ENCODE results near the gene REEP1. TPM values are rescaled to one million over a fixed set of nuclear protein-coding genes. Genes with fewer than 3 reads are reported as not detected.

Gene REEP1
- total and polyA plus RNA-seq, 2 of the 4 experiments (the other 2 are of a cell fraction) = under 0.01 to 0.03 TPM

- Histone ChIP-seq H3K4ac (ENCODE audit: low read depth, low read length) (no peak overlapping the region), H2AK5ac (ENCODE audit: low read depth, low read length) (no peak overlapping the region), H3K4me2 (ENCODE audit: low read depth, low read length) (no peak overlapping the region), H3K4me1 (ENCODE audit: control insufficient read depth, insufficient read depth, low read length) (no peaks in the 10 kb centered on the region), H3K27me3 (ENCODE audit: control insufficient read depth, insufficient read depth, low read length) (peaks cover 31% of the 10 kb centered on the region), H3K56ac (ENCODE audit: extremely low read depth, insufficient read depth, low read length) (no peak overlapping the region), H2BK120ac (ENCODE audit: low read depth, low read length) (no peak overlapping the region), H2BK15ac (ENCODE audit: low read depth, low read length) (no peak overlapping the region), H4K5ac (ENCODE audit: low read depth, low read length) (no peak overlapping the region), H3K79me1 (ENCODE audit: low read depth in 1 of 2, low read length in 2 of 2) (no peaks in the 10 kb centered on the region), H3K23ac (ENCODE audit: low read depth, low read length) (no peak overlapping the region), H2BK5ac (ENCODE audit: low read depth, low read length, poor library complexity, severe bottlenecking) (no peak overlapping the region), H4K91ac (ENCODE audit: insufficient read depth, low read depth, low read length) (no peak overlapping the region), H3K9me1 (ENCODE audit: insufficient read depth, low read length) (no peaks in the 10 kb centered on the region; the same call in 1 of the 2 replicates), H4K20me1 (ENCODE audit: insufficient read depth, low read length) (no peaks in the 10 kb centered on the region), H2BK20ac (ENCODE audit: low read depth, low read length) (no peak overlapping the region), H3K4me3 (ENCODE audit: insufficient read depth, low read depth, low read length) (no peak overlapping the region), H3K9me3 (ENCODE audit: control insufficient read depth, insufficient read depth, low read length) (no peaks in the 10 kb centered on the region), H3K14ac (replicated peaks; ENCODE audit: low read depth, low read length) (no peak overlapping the region), H3K36me3 (ENCODE audit: control insufficient read depth, insufficient read depth, low read length) (no peaks in the 10 kb centered on the region), H2AFZ (replicated peaks; ENCODE audit: low read length, poor library complexity) (no peak overlapping the region), H2AK9ac (replicated peaks; ENCODE audit: low read depth, low read length, poor library complexity) (no peak overlapping the region), H3K9ac (ENCODE audit: low read depth, low read length) (no peak overlapping the region), H4K8ac (ENCODE audit: low read depth in 2 of 2, low read length in 2 of 2) (no peak overlapping the region), H3K18ac (ENCODE audit: low read depth, low read length) (no peak overlapping the region), H3K27ac (ENCODE audit: insufficient read depth, low read length) (no peak overlapping the region)
- TF ChIP-seq RCOR1 (IDR thresholded peaks at IDR 0.05; ENCODE audit: insufficient replicate concordance, low read length) (no peak), SMC3 (IDR thresholded peaks at IDR 0.05; ENCODE audit: low read depth, low read length) (no peak), USF2 (IDR thresholded peaks at IDR 0.05; ENCODE audit: low read depth, low read length) (no peak), FOS (IDR thresholded peaks at IDR 0.05; ENCODE audit: low read depth, low read length) (no peak), ELK1 (IDR thresholded peaks at IDR 0.05; ENCODE audit: borderline replicate concordance, low read depth, low read length) (no peak), MAFK (IDR thresholded peaks at IDR 0.05; ENCODE audit: low read depth, low read length) (no peak), RAD21 (IDR thresholded peaks at IDR 0.05; ENCODE audit: low read length) (no peak), MXI1 (IDR thresholded peaks at IDR 0.05; ENCODE audit: borderline replicate concordance, low read depth, low read length) (no peak), CHD1 (IDR thresholded peaks at IDR 0.05; ENCODE audit: low read depth, low read length) (no peak)
- in situ Hi-C loops (cut with MboI; ENCODE audit: low sequenced_read_pairs) = no loop called here
- 92% methylated on average over 5 of the region's 6 CpGs; no CpG with 5 or more reads in 1 of the 2 experiments for WGBS, 2 experiments (ENCODE audit: extremely low coverage in 2 of 2, insufficient read length in 1 of 2)
- ATAC-seq (ENCODE audit: low read depth) (no peak), DNase-seq (no peak)
- ChIA-PET CTCF (no interaction called here), POLR2A (ENCODE audit: unreplicated experiment) (no interaction called here)
- no TSS peak for BruUV-seq (replicated peaks)
- dilution Hi-C loops (cut with HindIII; ENCODE audit: low sequenced_read_pairs, unreplicated experiment) = no loop called here
- intact Hi-C loops (cut with micrococcal nuclease) = no loop called here
Measured at GRCh38 chr2:86253424-86253823, 84.0 kb downstream of the REEP1 start.

Data from IMR-90 (cell line).